SU-DHL-6 (cell line): Measurements from ENCODE around the gene MAP1B.

Experiments
- H2AFZ ChIP-seq: fragments of 200-600 bp; sonication (generic); 2 replicates; pipeline ENCODE4 v1.6.1; 2014; ENCODE audit warnings: low read depth, mild to moderate bottlenecking, moderate library complexity, mixed read lengths, antibody characterized with exemption, low read length; ENCODE audit not compliant: severe bottlenecking
- H3F3A ChIP-seq: fragments of 200-600 bp; shearing (Covaris generic); 2 replicates; pipeline ENCODE4 v1.6.0; 2016; ENCODE audit warnings: antibody characterized with exemption, mild to moderate bottlenecking; ENCODE audit not compliant: insufficient read depth
- H3K27ac ChIP-seq: fragments of 200-600 bp; sonication (generic); 2 replicates; pipeline ENCODE4 v1.5.1; 2016; ENCODE audit warnings: low read depth, mild to moderate bottlenecking, low read length, moderate library complexity, mixed read lengths
- H3K27me3 ChIP-seq: fragments of 200-600 bp; sonication (generic), shearing (Covaris generic); 2 replicates; pipeline ENCODE4 v1.6.0; 2014; ENCODE audit warnings: mild to moderate bottlenecking, low read length
- H3K36me3 ChIP-seq: fragments of 200-600 bp; sonication (generic); 2 replicates; pipeline ENCODE4 v1.6.1; 2014; ENCODE audit warnings: mild to moderate bottlenecking, low read length, mixed read lengths
- H3K4me2 ChIP-seq: fragments of 300-600, 200-600 bp; shearing (Covaris generic), sonication (generic); 2 replicates; pipeline ENCODE4 v1.6.0; 2014; ENCODE audit warnings: low read length, low read depth, mild to moderate bottlenecking; ENCODE audit not compliant: poor library complexity, severe bottlenecking
- H3K4me3 ChIP-seq: fragments of 200-600 bp; sonication (generic); 2 replicates; pipeline ENCODE4 v1.5.1; 2014; ENCODE audit warnings: antibody characterized with exemption, low read length, mild to moderate bottlenecking, mixed read lengths; ENCODE audit not compliant: insufficient read depth, poor library complexity, severe bottlenecking
- H3K79me2 ChIP-seq: fragments of 200-600 bp; sonication (generic); 2 replicates; pipeline ENCODE4 v1.6.1; 2014; ENCODE audit warnings: mild to moderate bottlenecking, low read length, moderate library complexity; ENCODE audit not compliant: insufficient read depth
- H3K9ac ChIP-seq: fragments of 200-600 bp; sonication (generic); 2 replicates; pipeline ENCODE4 v1.7.0; 2014; ENCODE audit warnings: mild to moderate bottlenecking, low read length
- H3K9me2 ChIP-seq: fragments of 200-600 bp; sonication (generic); replicated peaks from 2 replicates; pipeline ENCODE4 v1.6.1; 2014; ENCODE audit warnings: low read length; ENCODE audit not compliant: insufficient read depth
- H3K9me3 ChIP-seq: fragments of 200-600 bp; sonication (generic); 2 replicates; pipeline ENCODE4 v1.6.1; 2014; ENCODE audit warnings: low read length, mixed read lengths; ENCODE audit not compliant: insufficient read depth
- H4K20me1 ChIP-seq: fragments of 200-600 bp; sonication (generic); 2 replicates; pipeline ENCODE4 v1.6.1; 2014; ENCODE audit warnings: low read depth, mild to moderate bottlenecking, antibody characterized with exemption, low read length, moderate library complexity, mixed read lengths
- EZH2phosphoT487 ChIP-seq: fragments of 200-600 bp; sonication (generic), shearing (Covaris generic); conservative IDR thresholded peaks from 2 replicates; pipeline ENCODE4 v1.6.1; 2018; ENCODE audit warnings: mild to moderate bottlenecking, antibody characterized with exemption, low read length, moderate library complexity, mixed read lengths
- TF ChIP-seq, protein P1 (sequence below): fragments of 200-600 bp; sonication (generic); IDR thresholded peaks from one replicate; pipeline ENCODE4 v1.5.1; 2017; ENCODE audit warnings: antibody characterized with exemption, mild to moderate bottlenecking, low read length, moderate library complexity; ENCODE audit not compliant: insufficient read depth, poor library complexity, severe bottlenecking

MAP1B gene

DNA sequence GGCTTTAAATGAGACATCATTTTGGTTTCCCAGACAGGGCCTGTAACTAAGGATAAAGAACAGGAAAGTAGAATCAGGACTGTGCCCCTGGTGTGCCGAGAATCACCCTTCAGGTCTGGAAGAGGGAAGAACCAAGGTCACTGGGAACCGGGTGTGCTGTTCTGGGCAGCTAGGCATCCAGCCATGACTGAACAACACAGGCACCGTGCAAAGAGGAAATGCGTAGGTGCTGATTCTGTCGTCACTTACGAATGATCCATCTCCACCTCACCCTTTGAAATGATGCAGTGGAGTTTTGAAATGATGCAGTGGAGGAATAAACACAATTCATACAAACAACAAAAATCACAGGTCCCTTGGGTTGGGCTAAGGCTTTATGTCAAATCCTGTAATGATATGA lies 64.4 kb downstream of the MAP1B start:
- no peaks in the 10 kb centered on the region for H3K9me3 ChIP-seq
- H4K20me1 ChIP-seq: no peaks in the 10 kb centered on the region
- no peaks in the 10 kb centered on the region for H3F3A ChIP-seq
- H3K9me2 ChIP-seq: no peaks in the 10 kb centered on the region
- H3K36me3 ChIP-seq: no peaks in the 10 kb centered on the region
- TF ChIP-seq, protein P1, sequence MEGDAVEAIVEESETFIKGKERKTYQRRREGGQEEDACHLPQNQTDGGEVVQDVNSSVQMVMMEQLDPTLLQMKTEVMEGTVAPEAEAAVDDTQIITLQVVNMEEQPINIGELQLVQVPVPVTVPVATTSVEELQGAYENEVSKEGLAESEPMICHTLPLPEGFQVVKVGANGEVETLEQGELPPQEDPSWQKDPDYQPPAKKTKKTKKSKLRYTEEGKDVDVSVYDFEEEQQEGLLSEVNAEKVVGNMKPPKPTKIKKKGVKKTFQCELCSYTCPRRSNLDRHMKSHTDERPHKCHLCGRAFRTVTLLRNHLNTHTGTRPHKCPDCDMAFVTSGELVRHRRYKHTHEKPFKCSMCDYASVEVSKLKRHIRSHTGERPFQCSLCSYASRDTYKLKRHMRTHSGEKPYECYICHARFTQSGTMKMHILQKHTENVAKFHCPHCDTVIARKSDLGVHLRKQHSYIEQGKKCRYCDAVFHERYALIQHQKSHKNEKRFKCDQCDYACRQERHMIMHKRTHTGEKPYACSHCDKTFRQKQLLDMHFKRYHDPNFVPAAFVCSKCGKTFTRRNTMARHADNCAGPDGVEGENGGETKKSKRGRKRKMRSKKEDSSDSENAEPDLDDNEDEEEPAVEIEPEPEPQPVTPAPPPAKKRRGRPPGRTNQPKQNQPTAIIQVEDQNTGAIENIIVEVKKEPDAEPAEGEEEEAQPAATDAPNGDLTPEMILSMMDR: no peak
- no peak for TF ChIP-seq EZH2phosphoT487
- H3K4me3 ChIP-seq: no peak overlapping the region
- no peaks in the 10 kb centered on the region for H3K79me2 ChIP-seq
- H3K4me2 ChIP-seq: no peak overlapping the region
- no peak overlapping the region for H3K9ac ChIP-seq
- H2AFZ ChIP-seq: no peak overlapping the region
- no peaks in the 10 kb centered on the region for H3K27me3 ChIP-seq
- no peak overlapping the region for H3K27ac ChIP-seq

- H3K4me2 ChIP-seq: no peak overlapping the region
- no peaks in the 10 kb centered on the region for H3K9me3 ChIP-seq
- no peaks in the 10 kb centered on the region for H3F3A ChIP-seq
- H4K20me1 ChIP-seq: no peaks in the 10 kb centered on the region
- no peak overlapping the region for H3K4me3 ChIP-seq
- H3K36me3 ChIP-seq: no peaks in the 10 kb centered on the region
- TF ChIP-seq, protein P1: no peak
- TF ChIP-seq EZH2phosphoT487: no peak
- H3K9me2 ChIP-seq: no peaks in the 10 kb centered on the region
- H3K27ac ChIP-seq: no peak overlapping the region
- H3K9ac ChIP-seq: no peak overlapping the region
- no peaks in the 10 kb centered on the region for H3K79me2 ChIP-seq
- no peak overlapping the region for H2AFZ ChIP-seq
- H3K27me3 ChIP-seq: no peaks in the 10 kb centered on the region
These were observed 65.5 kb downstream of the MAP1B start for GRCh38 chr5:72172786-72173185.

GRCh38 chr5:72177538-72177937 lies 70.3 kb downstream of the MAP1B start:
- Histone ChIP-seq H3K4me2 (no peak overlapping the region), H3K36me3 (no peaks in the 10 kb centered on the region), H3K27me3 (no peaks in the 10 kb centered on the region), H3K9me3 (no peaks in the 10 kb centered on the region), H3K79me2 (no peaks in the 10 kb centered on the region), H4K20me1 (no peaks in the 10 kb centered on the region), H3K9ac (no peak overlapping the region), H3F3A (no peaks in the 10 kb centered on the region), H2AFZ (no peak overlapping the region), H3K27ac (no peak overlapping the region), H3K4me3 (no peak overlapping the region), H3K9me2 (no peaks in the 10 kb centered on the region)
- TF ChIP-seq, protein P1: no peak
- TF ChIP-seq EZH2phosphoT487: no peak
